Endothelial cell of umbilical vein (primary cell): ENCODE measurements around the gene TUBB2A. TPM values are rescaled to one million over a fixed set of nuclear protein-coding genes. Genes with fewer than 3 reads are reported as not detected.

Experiments used
- BruUV-seq: library from RNA; stranded (reverse); fragments of 400-500 nt; replicated peaks from 2 replicates; lab custom pipeline; 2021; lab: Mats Ljungman, UMichigan
- CTCF ChIA-PET: fragments of 300-600, 350-600 bp; sonication (Branson Sonifier 250); formaldehyde crosslinking; loops from one replicate; lab custom pipeline; 2021; ENCODE audit warnings: antibody characterized with exemption, inconsistent platforms; lab: Charles Lee
- POLR2A ChIA-PET: fragments of 300-600, 350-600 bp; sonication (Branson Sonifier 250); formaldehyde crosslinking; loops from one replicate; lab custom pipeline; 2021; ENCODE audit warnings: antibody characterized with exemption, inconsistent platforms; lab: Charles Lee
- DNase-seq: peaks from one replicate; pipeline ENCODE4 v3.0.0-alpha.2; 2011; ENCODE audit warnings: low read depth, low spot score
- FAIRE-seq: peaks from 2 replicates; lab custom pipeline; 2011; peaks lifted over from hg19 to GRCh38; lab: Jason Lieb, UNC
- H2AFZ ChIP-seq: 2 replicates; pipeline ENCODE4 v1.6.0; 2012; ENCODE audit warnings: low read depth, low read length, control low read depth, inconsistent platforms
- H3K27ac ChIP-seq: 2 replicates; pipeline ENCODE4 v1.5.1; 2011; ENCODE audit warnings: low read depth, mild to moderate bottlenecking, control low read depth, low read length, moderate library complexity; ENCODE audit not compliant: insufficient read depth
- H3K27me3 ChIP-seq, 2 experiments: 2 replicates each; pipeline versions ENCODE4 v1.6.0 to v1.6.1; 2011; ENCODE audit warnings: low read length in 2 of 2, mixed read lengths in 1 of 2; ENCODE audit not compliant: control insufficient read depth in 2 of 2, insufficient read depth in 2 of 2
- H3K36me3 ChIP-seq, 2 experiments: 2 replicates in 1 of 2; 3 replicates in 1 of 2; pipeline ENCODE4 v1.5.1; 2011; ENCODE audit warnings: low read length in 2 of 2, mild to moderate bottlenecking in 1 of 2, moderate library complexity in 1 of 2; ENCODE audit not compliant: control insufficient read depth in 2 of 2, insufficient read depth in 2 of 2; ENCODE audit errors: extremely low read depth in 1 of 2
- H3K4me1 ChIP-seq: 3 replicates; pipeline ENCODE4 v1.5.1; 2011; ENCODE audit warnings: mild to moderate bottlenecking, low read length; ENCODE audit not compliant: control insufficient read depth, insufficient read depth; ENCODE audit errors: extremely low read depth
- H3K4me2 ChIP-seq: 2 replicates; pipeline ENCODE4 v1.6.1; 2011; ENCODE audit warnings: low read length, control low read depth, mixed read lengths; ENCODE audit not compliant: insufficient read depth
- H3K4me3 ChIP-seq, 3 experiments: fragments of 200-600 bp in 1 of 3; sonication (generic), shearing (Covaris generic) in 1 of 3; replicated peaks in 1 of 3; 2 replicates each; pipeline ENCODE4 v1.5.1; 2011 to 2016; ENCODE audit warnings: control low read depth in 3 of 3, low read length in 3 of 3, mild to moderate bottlenecking in 2 of 3, inconsistent platforms in 1 of 3, low read depth in 1 of 3, moderate library complexity in 1 of 3; ENCODE audit not compliant: insufficient read depth in 1 of 3
- H3K79me2 ChIP-seq: 2 replicates; pipeline ENCODE4 v1.6.0; 2012; ENCODE audit warnings: low read length, inconsistent platforms; ENCODE audit not compliant: control insufficient read depth, insufficient read depth
- H3K9ac ChIP-seq: replicated peaks from 2 replicates; pipeline ENCODE3; 2011; ENCODE audit warnings: low read length, control low read depth; ENCODE audit not compliant: insufficient read depth; ENCODE audit errors: extremely low read depth
- H3K9me1 ChIP-seq: replicated peaks from 3 replicates; pipeline ENCODE4 v1.6.0; 2011; ENCODE audit warnings: mild to moderate bottlenecking, low read length; ENCODE audit not compliant: control insufficient read depth, insufficient read depth; ENCODE audit errors: extremely low read depth
- H3K9me3 ChIP-seq: replicated peaks from 2 replicates; pipeline ENCODE4 v1.5.1; 2012; ENCODE audit warnings: low read length, inconsistent platforms; ENCODE audit not compliant: control insufficient read depth, insufficient read depth
- H4K20me1 ChIP-seq: replicated peaks from 2 replicates; pipeline ENCODE3; 2011; ENCODE audit warnings: mild to moderate bottlenecking, low read length; ENCODE audit not compliant: control insufficient read depth, insufficient read depth; ENCODE audit errors: extremely low read depth
- EZH2 ChIP-seq: IDR thresholded peaks from 2 replicates; pipeline ENCODE4 v1.6.1; 2012; ENCODE audit warnings: borderline replicate concordance, low read depth, mild to moderate bottlenecking, moderate library complexity, low read length, inconsistent platforms; ENCODE audit not compliant: severe bottlenecking
- FOS ChIP-seq: IDR thresholded peaks from 2 replicates; pipeline ENCODE4 v1.6.1; 2011; ENCODE audit warnings: mild to moderate bottlenecking, low read length, moderate library complexity, borderline replicate concordance; ENCODE audit not compliant: insufficient read depth
- GATA2 ChIP-seq: IDR thresholded peaks from 2 replicates; pipeline ENCODE4 v1.7.0; 2011; ENCODE audit warnings: low read depth, mild to moderate bottlenecking, moderate library complexity, mixed read lengths, low read length; ENCODE audit not compliant: insufficient read length, insufficient read depth
- JUN ChIP-seq: IDR thresholded peaks from 2 replicates; pipeline ENCODE4 v1.6.1; 2011; ENCODE audit warnings: borderline replicate concordance, low read depth; ENCODE audit not compliant: insufficient read length, insufficient read depth
- MYC ChIP-seq: IDR thresholded peaks from one replicate; pipeline ENCODE4 v1.6.1; 2011; ENCODE audit warnings: mild to moderate bottlenecking, low read depth, low read length
- POLR2A ChIP-seq: IDR thresholded peaks from 2 replicates; pipeline ENCODE4 v1.6.1; 2012; ENCODE audit warnings: low read depth, mild to moderate bottlenecking, control low read depth, low read length
- POLR2AphosphoS5 ChIP-seq: IDR thresholded peaks from 2 replicates; pipeline ENCODE4 v1.6.1; 2012; ENCODE audit warnings: low read depth, mild to moderate bottlenecking, control low read depth, low read length, moderate library complexity; ENCODE audit not compliant: insufficient read depth
- dilution Hi-C: fragments of 300-500 bp; cut with MboI; formaldehyde crosslinking; loops from one replicate; pipeline ENCODE4 v1.15.0; 2019; ENCODE audit warnings: low sequenced_read_pairs; ENCODE audit not compliant: extremely low pct_ligation_motif_present
- intact Hi-C: fragments of 100-400 bp; cut with micrococcal nuclease; formaldehyde crosslinking; loops from one replicate; pipeline ENCODE4 v1.10.0; 2022
- polyA plus RNA-seq, 4 experiments: library from polyadenylated mRNA; depleted of rRNA in 3 of 4; stranded (reverse) in 3 of 4; unstranded in 1 of 4; fragments of >200 nt; gene quantifications; 2 replicates each; pipeline versions ENCODE4 v1.2.1 to v1.2.3, GENCODE V29; 2011 to 2012; ENCODE audit warnings: missing spikeins in 1 of 4
- total RNA-seq: library from RNA; stranded (reverse); gene quantifications from 2 replicates; pipeline ENCODE4 v1.2.3, GENCODE V29; 2021
- TF ChIP-seq, protein P1 (sequence below), 2 donors: IDR thresholded peaks; 1 replicate in 1 of 2; 2 replicates in 1 of 2; pipeline ENCODE4 v1.5.1; 2011; ENCODE audit warnings: low read length in 2 of 2, mild to moderate bottlenecking in 2 of 2, moderate library complexity in 2 of 2, control low read depth in 1 of 2, inconsistent platforms in 1 of 2, low read depth in 1 of 2; ENCODE audit not compliant: insufficient read depth in 1 of 2; ENCODE audit errors: extremely low read depth in 1 of 2

Gene TUBB2A
- total and polyA plus RNA-seq, 2 donors (not counting 3 experiments of a cell fraction or from before 2014, with no cell fraction given) = 80.3 to 99.2 TPM

DNA sequence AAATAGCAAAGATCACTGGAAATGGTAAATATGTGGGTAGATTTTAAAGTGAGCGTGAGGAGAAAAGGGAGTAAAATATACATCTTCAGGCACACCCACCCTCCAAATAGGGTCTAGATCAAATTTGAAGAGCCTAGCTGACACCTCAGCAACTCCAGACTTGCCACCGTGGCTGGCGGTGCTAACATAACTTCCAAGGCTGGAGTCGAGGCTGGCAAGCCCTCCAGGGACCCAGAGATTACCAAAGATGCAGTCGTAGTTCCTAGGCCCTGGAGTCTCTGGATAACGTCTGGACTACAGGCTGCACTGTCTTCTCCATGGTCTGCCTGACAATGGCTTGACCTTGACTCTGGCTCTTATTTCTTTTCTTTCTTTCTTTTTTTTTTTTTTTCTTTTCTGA lies 47.6 kb upstream of the TUBB2A start:
- no peak overlapping the region for H3K9ac ChIP-seq
- no peak for DNase-seq
- no peak for TF ChIP-seq POLR2A
- no peak for TF ChIP-seq FOS
- TF ChIP-seq EZH2 = no peak
- no peak for TF ChIP-seq JUN
- TF ChIP-seq POLR2AphosphoS5 = no peak
- TF ChIP-seq, protein P1, sequence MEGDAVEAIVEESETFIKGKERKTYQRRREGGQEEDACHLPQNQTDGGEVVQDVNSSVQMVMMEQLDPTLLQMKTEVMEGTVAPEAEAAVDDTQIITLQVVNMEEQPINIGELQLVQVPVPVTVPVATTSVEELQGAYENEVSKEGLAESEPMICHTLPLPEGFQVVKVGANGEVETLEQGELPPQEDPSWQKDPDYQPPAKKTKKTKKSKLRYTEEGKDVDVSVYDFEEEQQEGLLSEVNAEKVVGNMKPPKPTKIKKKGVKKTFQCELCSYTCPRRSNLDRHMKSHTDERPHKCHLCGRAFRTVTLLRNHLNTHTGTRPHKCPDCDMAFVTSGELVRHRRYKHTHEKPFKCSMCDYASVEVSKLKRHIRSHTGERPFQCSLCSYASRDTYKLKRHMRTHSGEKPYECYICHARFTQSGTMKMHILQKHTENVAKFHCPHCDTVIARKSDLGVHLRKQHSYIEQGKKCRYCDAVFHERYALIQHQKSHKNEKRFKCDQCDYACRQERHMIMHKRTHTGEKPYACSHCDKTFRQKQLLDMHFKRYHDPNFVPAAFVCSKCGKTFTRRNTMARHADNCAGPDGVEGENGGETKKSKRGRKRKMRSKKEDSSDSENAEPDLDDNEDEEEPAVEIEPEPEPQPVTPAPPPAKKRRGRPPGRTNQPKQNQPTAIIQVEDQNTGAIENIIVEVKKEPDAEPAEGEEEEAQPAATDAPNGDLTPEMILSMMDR (IDR thresholded peaks at IDR 0.05; ENCODE audit: extremely low read depth in 1 of 2, insufficient read depth in 1 of 2, low read depth in 1 of 2, low read length in 2 of 2) = no peak
- TF ChIP-seq GATA2 = no peak
- no peak for TF ChIP-seq MYC
- H3K4me3 ChIP-seq = no peak overlapping the region
- no peaks in the 10 kb centered on the region for H3K4me1 ChIP-seq
- no TSS peak for BruUV-seq
- H2AFZ ChIP-seq = no peak overlapping the region
- no peak overlapping the region for H3K4me2 ChIP-seq
- H3K27me3 ChIP-seq = peaks cover 10 to 23% of the 10 kb centered on the region in 2 experiments
- ChIA-PET POLR2A (no interaction called here), CTCF (no interaction called here)
- no peaks in the 10 kb centered on the region for H4K20me1 ChIP-seq
- intact Hi-C loops = no loop called here
- H3K27ac ChIP-seq = no peak overlapping the region
- dilution Hi-C loops = no loop called here
- H3K36me3 ChIP-seq = no peaks in the 10 kb centered on the region
- H3K9me3 ChIP-seq = no peaks in the 10 kb centered on the region
- H3K9me1 ChIP-seq = no peaks in the 10 kb centered on the region
- FAIRE-seq = no peak
- no peaks in the 10 kb centered on the region for H3K79me2 ChIP-seq
